ENCODE data around the gene CDC37L1. TPM values are rescaled to one million over a fixed set of nuclear protein-coding genes. Genes with fewer than 3 reads are reported as not detected.

Gene CDC37L1
- total and polyA plus RNA-seq, 3 experiments from 2014 or later, result 12.5 to 17.8 (median 15.0) TPM

- Histone ChIP-seq H3K4me1 (ENCODE audit: insufficient read depth, low read length) (no peaks in the 10 kb centered on the region), H3K27ac (ENCODE audit: low read depth, low read length) (no peak overlapping the region), H3K4me3 (ENCODE audit: low read length) (no peak overlapping the region), H3K27me3 (ENCODE audit: insufficient read depth, low read length, poor library complexity, severe bottlenecking) (no peaks in the 10 kb centered on the region), H3K9me3 (ENCODE audit: low read length) (no peaks in the 10 kb centered on the region), H3K36me3 (ENCODE audit: insufficient read depth, low read length) (peaks cover 34% of the 10 kb centered on the region)
- Mint-ChIP-seq H3K4me1 (peaks cover 11 to 26% (median 12%) of the 10 kb centered on the region in 3 donors), H3K4me3 (no peak overlapping the region), H3K36me3 (peaks cover 3 to 83% (median 25%) of the 10 kb centered on the region in 3 donors), H3K9me3 (no peaks in the 10 kb centered on the region), H3K27ac (peak overlapping the region in 3 of 8 donors; percentile 23 to 66 (median 50)), H3K27me3 (no peaks in the 10 kb centered on the region)
- POLR2A ChIA-PET, result no interaction called here
- no peak for DNase-seq
- CTCF ChIA-PET, result no interaction called here
Observed at GRCh38 chr9:4700091-4700490, 20.7 kb downstream of the CDC37L1 start.

GRCh38 chr9:4700932-4701331 lies 21.6 kb downstream of the CDC37L1 start:
- H3K36me3 ChIP-seq (ENCODE audit: insufficient read depth, low read length), result peaks cover 34% of the 10 kb centered on the region
- no peaks in the 10 kb centered on the region for H3K9me3 ChIP-seq (ENCODE audit: low read length)
- no peaks in the 10 kb centered on the region for H3K4me1 ChIP-seq (ENCODE audit: insufficient read depth, low read length)
- Mint-ChIP-seq H3K4me1 (peaks cover 10 to 28% (median 14%) of the 10 kb centered on the region in 3 donors), H3K4me3 (no peak overlapping the region), H3K9me3 (no peaks in the 10 kb centered on the region), H3K36me3 (peaks cover 3 to 80% (median 23%) of the 10 kb centered on the region in 3 donors), H3K27ac (peak overlapping the region in 3 of 8 donors; percentile 11 to 51 (median 22)), H3K27me3 (no peaks in the 10 kb centered on the region)
- no peak overlapping the region for H3K4me3 ChIP-seq (ENCODE audit: low read length)
- H3K27ac ChIP-seq (ENCODE audit: low read depth, low read length), result no peak overlapping the region
- CTCF ChIA-PET, result interaction anchor here (1.7 kb wide), 1 partner anchor 21 kb away, joined by 4 read pairs; the partner anchor contains the start of gene CDC37L1
- POLR2A ChIA-PET, result no interaction called here
- no peaks in the 10 kb centered on the region for H3K27me3 ChIP-seq (ENCODE audit: insufficient read depth, low read length, poor library complexity, severe bottlenecking)
- DNase-seq, result no peak

- H3K27ac ChIP-seq (ENCODE audit: low read depth, low read length), result no peak overlapping the region
- Mint-ChIP-seq H3K27me3 (no peaks in the 10 kb centered on the region), H3K36me3 (peaks cover 3 to 80% (median 26%) of the 10 kb centered on the region in 3 donors), H3K27ac (peak overlapping the region in 4 of 8 donors; percentile 5 to 37 (median 16)), H3K9me3 (no peaks in the 10 kb centered on the region), H3K4me1 (peaks cover 8 to 26% (median 11%) of the 10 kb centered on the region in 3 donors), H3K4me3 (no peak overlapping the region)
- no peak for DNase-seq
- H3K36me3 ChIP-seq (ENCODE audit: insufficient read depth, low read length), result peaks cover 34% of the 10 kb centered on the region
- H3K4me1 ChIP-seq (ENCODE audit: insufficient read depth, low read length), result no peaks in the 10 kb centered on the region
- ChIA-PET POLR2A (no interaction called here), CTCF (interaction anchor here (1.0 to 1.7 kb wide), 3 partner anchors 22 to 61 kb away, joined by 3 to 4 read pairs (median 3); partner anchors contain the start of gene CDC37L1)
- no peak overlapping the region for H3K4me3 ChIP-seq (ENCODE audit: low read length)
- no peaks in the 10 kb centered on the region for H3K9me3 ChIP-seq (ENCODE audit: low read length)
- no peaks in the 10 kb centered on the region for H3K27me3 ChIP-seq (ENCODE audit: insufficient read depth, low read length, poor library complexity, severe bottlenecking)
Observed at GRCh38 chr9:4701526-4701925, 22.2 kb downstream of the CDC37L1 start.

GRCh38 chr9:4704129-4704528 lies 24.8 kb downstream of the CDC37L1 start:
- peaks cover 5 to 15% (median 7%) of the 10 kb centered on the region in 3 donors for H3K4me1 Mint-ChIP-seq
- H3K36me3 ChIP-seq (ENCODE audit: insufficient read depth, low read length), result peaks cover 26% of the 10 kb centered on the region
- H3K27ac ChIP-seq (ENCODE audit: low read depth, low read length), result no peak overlapping the region
- no peaks in the 10 kb centered on the region for H3K9me3 ChIP-seq (ENCODE audit: low read length)
- H3K4me3 Mint-ChIP-seq, result no peak overlapping the region
- DNase-seq, result no peak
- peaks cover 11 to 74% (median 21%) of the 10 kb centered on the region in 3 donors for H3K36me3 Mint-ChIP-seq
- ChIA-PET CTCF (no interaction called here), POLR2A (no interaction called here)
- H3K27me3 Mint-ChIP-seq, result no peaks in the 10 kb centered on the region
- no peaks in the 10 kb centered on the region for H3K4me1 ChIP-seq (ENCODE audit: insufficient read depth, low read length)
- H3K9me3 Mint-ChIP-seq, result no peaks in the 10 kb centered on the region
- peak overlapping the region in 3 of 8 donors; percentile 6 to 57 (median 15) for H3K27ac Mint-ChIP-seq
- H3K27me3 ChIP-seq (ENCODE audit: insufficient read depth, low read length, poor library complexity, severe bottlenecking), result no peaks in the 10 kb centered on the region
- no peak overlapping the region for H3K4me3 ChIP-seq (ENCODE audit: low read length)

GRCh38 chr9:4706021-4706420 lies 26.7 kb downstream of the CDC37L1 start:
- H3K9me3 Mint-ChIP-seq, result no peaks in the 10 kb centered on the region
- no peaks in the 10 kb centered on the region for H3K27me3 ChIP-seq (ENCODE audit: insufficient read depth, low read length, poor library complexity, severe bottlenecking)
- H3K4me1 Mint-ChIP-seq, result peaks cover 5 to 14% (median 7%) of the 10 kb centered on the region in 3 donors
- no peaks in the 10 kb centered on the region for H3K4me1 ChIP-seq (ENCODE audit: insufficient read depth, low read length)
- DNase-seq, result no peak
- no peaks in the 10 kb centered on the region for H3K9me3 ChIP-seq (ENCODE audit: low read length)
- H3K4me3 ChIP-seq (ENCODE audit: low read length), result no peak overlapping the region
- H3K4me3 Mint-ChIP-seq, result no peak overlapping the region
- H3K36me3 ChIP-seq (ENCODE audit: insufficient read depth, low read length), result peaks cover 21% of the 10 kb centered on the region
- no peak overlapping the region for H3K27ac ChIP-seq (ENCODE audit: low read depth, low read length)
- peaks cover 13 to 71% (median 16%) of the 10 kb centered on the region in 3 donors for H3K36me3 Mint-ChIP-seq
- no peaks in the 10 kb centered on the region for H3K27me3 Mint-ChIP-seq
- CTCF ChIA-PET, result no interaction called here
- POLR2A ChIA-PET, result no interaction called here
- peak overlapping the region in 7 of 8 donors; percentile 24 to 95 (median 39) for H3K27ac Mint-ChIP-seq

- POLR2A ChIA-PET, result no interaction called here
- Mint-ChIP-seq H3K27ac (peak overlapping the region in 5 of 8 donors; percentile 13 to 81 (median 43)), H3K4me3 (no peak overlapping the region), H3K36me3 (peaks cover 6 to 72% (median 11%) of the 10 kb centered on the region in 3 donors), H3K9me3 (no peaks in the 10 kb centered on the region), H3K27me3 (no peaks in the 10 kb centered on the region), H3K4me1 (peaks cover 4 to 7% (median 5%) of the 10 kb centered on the region in 3 donors)
- peaks cover 16% of the 10 kb centered on the region for H3K36me3 ChIP-seq (ENCODE audit: insufficient read depth, low read length)
- H3K4me1 ChIP-seq (ENCODE audit: insufficient read depth, low read length), result no peaks in the 10 kb centered on the region
- DNase-seq, result no peak
- no peaks in the 10 kb centered on the region for H3K9me3 ChIP-seq (ENCODE audit: low read length)
- no peaks in the 10 kb centered on the region for H3K27me3 ChIP-seq (ENCODE audit: insufficient read depth, low read length, poor library complexity, severe bottlenecking)
- H3K27ac ChIP-seq (ENCODE audit: low read depth, low read length), result no peak overlapping the region
- no peak overlapping the region for H3K4me3 ChIP-seq (ENCODE audit: low read length)
- CTCF ChIA-PET, result interaction anchor here (1.1 kb wide), 1 partner anchor 52 kb away, joined by 4 read pairs; no protein-coding TSS in a partner anchor
Observed at GRCh38 chr9:4706971-4707622, 27.7 kb downstream of the CDC37L1 start.

GRCh38 chr9:4709380-4709779 lies 30.0 kb downstream of the CDC37L1 start:
- ChIA-PET POLR2A (no interaction called here), CTCF (no interaction called here)
- Mint-ChIP-seq H3K4me1 (peaks cover 4 to 7% (median 5%) of the 10 kb centered on the region in 3 donors), H3K27ac (peak overlapping the region in 1 of 8 donors; percentile 27), H3K4me3 (no peak overlapping the region), H3K27me3 (no peaks in the 10 kb centered on the region), H3K9me3 (no peaks in the 10 kb centered on the region), H3K36me3 (peaks cover 5 to 69% (median 11%) of the 10 kb centered on the region in 3 donors)
- no peaks in the 10 kb centered on the region for H3K36me3 ChIP-seq (ENCODE audit: insufficient read depth, low read length)
- no peak for DNase-seq
- no peaks in the 10 kb centered on the region for H3K27me3 ChIP-seq (ENCODE audit: insufficient read depth, low read length, poor library complexity, severe bottlenecking)
- H3K27ac ChIP-seq (ENCODE audit: low read depth, low read length), result no peak overlapping the region
- no peaks in the 10 kb centered on the region for H3K4me1 ChIP-seq (ENCODE audit: insufficient read depth, low read length)
- H3K4me3 ChIP-seq (ENCODE audit: low read length), result no peak overlapping the region
- no peaks in the 10 kb centered on the region for H3K9me3 ChIP-seq (ENCODE audit: low read length)

- no peak overlapping the region for H3K4me3 Mint-ChIP-seq
- Histone ChIP-seq H3K27me3 (ENCODE audit: insufficient read depth, low read length, poor library complexity, severe bottlenecking) (no peaks in the 10 kb centered on the region), H3K36me3 (ENCODE audit: insufficient read depth, low read length) (peaks cover 30% of the 10 kb centered on the region), H3K9me3 (ENCODE audit: low read length) (no peaks in the 10 kb centered on the region), H3K27ac (ENCODE audit: low read depth, low read length) (no peak overlapping the region), H3K4me1 (ENCODE audit: insufficient read depth, low read length) (no peaks in the 10 kb centered on the region), H3K4me3 (ENCODE audit: low read length) (no peak overlapping the region)
- POLR2A ChIA-PET, result no interaction called here
- no peaks in the 10 kb centered on the region for H3K27me3 Mint-ChIP-seq
- H3K9me3 Mint-ChIP-seq, result no peaks in the 10 kb centered on the region
- no peak for DNase-seq
- H3K4me1 Mint-ChIP-seq, result no peaks in the 10 kb centered on the region
- CTCF ChIA-PET, result no interaction called here
- peaks cover 5 to 83% (median 18%) of the 10 kb centered on the region in 3 donors for H3K36me3 Mint-ChIP-seq
- peak overlapping the region in 3 of 8 donors; percentile 0 to 59 (median 10) for H3K27ac Mint-ChIP-seq
Observed at GRCh38 chr9:4713849-4714248, 34.5 kb downstream of the CDC37L1 start.
